HFFc6 (cell line): ENCODE measurements around the gene ARG2. TPM values are rescaled to one million over a fixed set of nuclear protein-coding genes. Genes with fewer than 3 reads are reported as not detected.
A peak's percentile ranks its signal among the peaks of the same experiment; 100 is the strongest.

Source experiments
- DNase-seq: peaks from one replicate; pipeline ENCODE4 v3.0.0-alpha.2; 2018
- H3K27ac Mint-ChIP-seq: 2 replicates; pipeline ENCODE4 v1.8.0; 2020; ENCODE audit warnings: mild to moderate bottlenecking, mixed read lengths
- H3K27me3 Mint-ChIP-seq: 2 replicates; pipeline ENCODE4 v1.8.0; 2021; ENCODE audit warnings: mild to moderate bottlenecking, moderate library complexity, mixed read lengths; ENCODE audit not compliant: insufficient read depth
- H3K36me3 Mint-ChIP-seq: 2 replicates; pipeline ENCODE4 v1.8.0; 2021; ENCODE audit warnings: low read depth, mixed read lengths
- H3K4me1 Mint-ChIP-seq: 2 replicates; pipeline ENCODE4 v1.8.0; 2020; ENCODE audit warnings: low read depth, mixed read lengths
- H3K4me3 Mint-ChIP-seq: 2 replicates; pipeline ENCODE4 v1.8.0; 2020; ENCODE audit warnings: mild to moderate bottlenecking, moderate library complexity, mixed read lengths
- H3K9me3 Mint-ChIP-seq: 2 replicates; pipeline ENCODE4 v1.8.0; 2020; ENCODE audit warnings: mild to moderate bottlenecking, mixed read lengths
- total RNA-seq, 6 experiments: library from RNA; stranded (reverse); fragmentation: NEBNext Ultra II Directional; extraction: Animal tissue kit (Norgen Biotek cat#: 25700); gene quantifications; 2 replicates in 1 of 6; 3 replicates in 5 of 6; pipeline ENCODE4 v1.2.3, GENCODE V29; 2021
- TF ChIP-seq, protein P1 (sequence below): fragments of 200-600 bp; sonication (generic); IDR thresholded peaks from 2 replicates; pipeline ENCODE4 v1.5.0; 2021; ENCODE audit warnings: antibody characterized with exemption, mild to moderate bottlenecking

The ARG2 gene
- total RNA-seq, 6 experiments from 2014 or later: 1.4 to 2.2 (median 1.9) TPM

DNA sequence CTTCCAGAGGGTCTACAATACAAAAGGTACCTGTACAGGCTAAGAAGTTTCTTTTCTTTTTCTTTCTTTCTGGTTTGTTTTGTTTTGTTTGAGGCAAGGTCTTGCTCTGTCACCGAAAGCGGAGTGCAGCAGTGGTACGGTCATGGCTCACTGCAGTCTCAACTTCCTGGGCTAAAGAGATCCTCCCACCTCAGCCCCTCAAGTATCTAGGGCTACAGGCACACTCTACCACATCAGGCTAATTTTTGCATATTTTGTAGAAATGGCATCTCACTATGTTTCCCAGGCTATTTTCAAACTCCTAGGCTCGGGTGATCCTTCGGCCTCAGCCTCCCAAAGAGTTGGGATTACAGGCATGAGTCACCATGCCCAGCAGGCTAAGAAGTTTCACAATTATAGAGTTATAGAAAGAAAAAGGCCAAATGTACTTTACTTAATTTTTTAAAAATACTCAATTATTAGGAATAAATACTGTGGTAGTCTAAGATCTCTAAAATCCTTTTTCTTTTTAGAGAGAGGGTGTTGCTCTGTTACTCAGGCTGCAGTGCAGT, 16.6 kb upstream of the ARG2 start:
- no peak overlapping the region for H3K27ac Mint-ChIP-seq
- peaks cover 14% of the 10 kb centered on the region for H3K27me3 Mint-ChIP-seq
- H3K36me3 Mint-ChIP-seq: 0 out of 2 replicates have a peak, but pooled peaks cover 3% of the 10 kb centered on the region
- H3K4me3 Mint-ChIP-seq: no peak overlapping the region
- TF ChIP-seq, protein P1, sequence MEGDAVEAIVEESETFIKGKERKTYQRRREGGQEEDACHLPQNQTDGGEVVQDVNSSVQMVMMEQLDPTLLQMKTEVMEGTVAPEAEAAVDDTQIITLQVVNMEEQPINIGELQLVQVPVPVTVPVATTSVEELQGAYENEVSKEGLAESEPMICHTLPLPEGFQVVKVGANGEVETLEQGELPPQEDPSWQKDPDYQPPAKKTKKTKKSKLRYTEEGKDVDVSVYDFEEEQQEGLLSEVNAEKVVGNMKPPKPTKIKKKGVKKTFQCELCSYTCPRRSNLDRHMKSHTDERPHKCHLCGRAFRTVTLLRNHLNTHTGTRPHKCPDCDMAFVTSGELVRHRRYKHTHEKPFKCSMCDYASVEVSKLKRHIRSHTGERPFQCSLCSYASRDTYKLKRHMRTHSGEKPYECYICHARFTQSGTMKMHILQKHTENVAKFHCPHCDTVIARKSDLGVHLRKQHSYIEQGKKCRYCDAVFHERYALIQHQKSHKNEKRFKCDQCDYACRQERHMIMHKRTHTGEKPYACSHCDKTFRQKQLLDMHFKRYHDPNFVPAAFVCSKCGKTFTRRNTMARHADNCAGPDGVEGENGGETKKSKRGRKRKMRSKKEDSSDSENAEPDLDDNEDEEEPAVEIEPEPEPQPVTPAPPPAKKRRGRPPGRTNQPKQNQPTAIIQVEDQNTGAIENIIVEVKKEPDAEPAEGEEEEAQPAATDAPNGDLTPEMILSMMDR: no peak
- H3K9me3 Mint-ChIP-seq: no peaks in the 10 kb centered on the region
- no peak for DNase-seq
- peaks cover 13% of the 10 kb centered on the region for H3K4me1 Mint-ChIP-seq

GRCh38 chr14:67607646-67608045, 12.1 kb upstream of the ARG2 start:
- Mint-ChIP-seq H3K4me1 (no peaks in the 10 kb centered on the region), H3K4me3 (no peak overlapping the region), H3K27ac (no peak overlapping the region), H3K27me3 (peaks cover 41% of the 10 kb centered on the region), H3K9me3 (no peaks in the 10 kb centered on the region), H3K36me3 (no peaks in the 10 kb centered on the region)
- no peak for DNase-seq
- TF ChIP-seq, protein P1: no peak

DNA sequence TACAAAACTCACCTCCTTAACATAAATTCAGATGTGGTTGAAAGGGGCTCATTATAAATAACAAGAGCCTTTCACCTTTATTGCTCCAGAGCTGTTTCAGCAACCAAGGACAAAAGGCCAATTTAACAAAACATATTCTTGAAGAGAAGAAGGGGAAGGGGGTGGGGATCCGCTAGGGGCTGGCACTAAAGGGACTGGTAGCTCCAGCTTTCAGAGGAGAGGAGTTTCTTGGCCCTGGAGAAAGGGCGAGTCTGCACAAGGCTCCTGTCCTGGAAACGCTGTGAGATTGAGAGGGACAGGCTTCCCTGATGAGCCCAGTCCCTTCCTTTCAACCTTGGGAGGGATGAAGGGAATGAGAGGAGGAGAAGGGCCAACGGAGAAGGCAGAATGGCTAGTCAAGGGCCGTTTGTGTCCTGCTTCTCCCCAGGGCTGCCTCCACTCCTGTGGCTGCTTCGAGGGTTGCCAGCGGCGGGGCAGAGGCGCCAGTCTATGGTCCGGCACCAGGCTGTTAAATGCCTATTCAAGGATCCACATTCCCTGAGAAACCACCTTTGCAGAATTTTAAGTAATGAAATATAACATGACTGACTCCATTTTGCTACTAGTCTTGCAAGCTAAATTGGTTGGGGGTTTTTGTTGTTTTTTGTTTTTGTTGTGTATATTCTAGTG, 9.9 kb upstream of the ARG2 start:
- no peak overlapping the region for H3K27ac Mint-ChIP-seq
- H3K4me1 Mint-ChIP-seq: no peaks in the 10 kb centered on the region
- H3K9me3 Mint-ChIP-seq: no peaks in the 10 kb centered on the region
- peaks cover 50% of the 10 kb centered on the region for H3K27me3 Mint-ChIP-seq
- no peak for DNase-seq
- TF ChIP-seq, protein P1: no peak
- no peaks in the 10 kb centered on the region for H3K36me3 Mint-ChIP-seq
- no peak overlapping the region for H3K4me3 Mint-ChIP-seq

DNA sequence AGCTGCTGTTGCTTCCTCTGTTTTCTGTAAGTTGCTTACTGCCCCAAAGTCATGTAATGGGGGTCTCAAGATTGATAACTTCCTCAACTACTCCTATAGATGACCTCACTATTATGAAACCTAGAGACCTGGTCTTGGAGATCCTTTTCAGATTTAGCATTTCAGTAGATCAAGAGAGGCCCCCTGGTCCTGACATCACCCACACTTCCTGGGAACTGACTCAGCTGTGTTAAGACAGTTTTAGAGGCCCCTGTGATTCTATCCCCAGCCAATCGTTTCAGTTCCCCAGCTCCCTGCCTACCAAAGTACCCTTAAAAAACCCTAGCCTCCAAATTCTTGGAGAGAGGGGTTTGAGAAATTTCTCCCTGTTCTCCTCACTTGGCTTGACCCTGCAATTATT, 9.2 kb upstream of the ARG2 start:
- Mint-ChIP-seq H3K4me3 (no peak overlapping the region), H3K27ac (no peak overlapping the region), H3K4me1 (peaks cover 4% of the 10 kb centered on the region; the same call in 1 of the 2 replicates), H3K27me3 (peaks cover 50% of the 10 kb centered on the region), H3K36me3 (no peaks in the 10 kb centered on the region), H3K9me3 (no peaks in the 10 kb centered on the region)
- TF ChIP-seq, protein P1: no peak
- DNase-seq: no peak

DNA sequence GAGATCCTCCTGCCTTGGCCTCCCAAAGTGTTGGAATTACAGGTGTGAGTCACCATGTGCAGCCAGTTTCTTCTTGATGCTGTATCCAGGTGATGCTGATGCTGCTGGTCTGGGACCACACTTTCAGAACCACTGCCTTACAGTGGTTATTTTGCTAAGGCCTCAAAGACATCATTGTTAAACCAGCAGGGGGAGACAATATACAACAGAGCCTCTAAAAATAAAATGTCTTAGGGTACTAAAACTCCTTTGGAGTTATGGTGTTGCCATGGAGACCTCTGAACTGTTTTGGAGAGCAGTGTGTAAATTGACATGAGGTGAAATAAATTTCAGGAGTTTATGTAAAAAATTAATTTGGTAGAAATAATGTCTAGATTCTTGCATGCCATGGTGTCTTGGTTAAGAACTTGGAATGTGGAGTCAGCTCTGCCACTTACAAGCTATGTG, 1.1 kb upstream of the ARG2 start:
- Mint-ChIP-seq H3K4me1 (peaks cover 51% of the 10 kb centered on the region), H3K4me3 (peak overlapping the region; percentile 87), H3K27ac (peak overlapping the region; percentile 94), H3K27me3 (peaks cover 4% of the 10 kb centered on the region), H3K36me3 (no peaks in the 10 kb centered on the region), H3K9me3 (no peaks in the 10 kb centered on the region)
- TF ChIP-seq, protein P1: peak; percentile 89
- DNase-seq: peak; percentile 84
